ENCODE data around the gene FGF22. TPM values are rescaled to one million over a fixed set of nuclear protein-coding genes. Genes with fewer than 3 reads are reported as not detected.

Gene FGF22
- total and polyA plus RNA-seq, 2 donors (not counting 1 experiment from before 2014, with no cell fraction given) = 0.34 to 2.9 TPM

- Histone ChIP-seq H3K4me3 (ENCODE audit: control extremely low read depth in 1 of 5, extremely low read depth in 1 of 5, insufficient read depth in 1 of 5, low read depth in 2 of 5, low read length in 4 of 5) (no peak overlapping the region), H3K9me3 (ENCODE audit: control extremely low read depth in 1 of 3, control insufficient read depth in 2 of 3, insufficient read depth in 1 of 3, low read length in 2 of 3) (no peaks in the 10 kb centered on the region), H3K36me3 (replicated peaks in 1 of 2; ENCODE audit: control extremely low read depth in 1 of 2, control insufficient read depth in 1 of 2, extremely low read depth in 1 of 2, insufficient read depth in 2 of 2, low read length in 1 of 2) (peaks cover 0 to 53% of the 10 kb centered on the region in 2 experiments), H3K9ac (ENCODE audit: low read length) (no peak overlapping the region), H3K4me1 (ENCODE audit: control insufficient read depth in 2 of 2, insufficient read depth in 2 of 2, low read length in 2 of 2) (peaks cover 0 to 10% of the 10 kb centered on the region in 2 donors), H3K4me2 (replicated peaks; ENCODE audit: low read depth, low read length, poor library complexity, severe bottlenecking) (no peak overlapping the region), H4K20me1 (ENCODE audit: control insufficient read depth, insufficient read depth, low read length, poor library complexity, severe bottlenecking) (peaks cover 96% of the 10 kb centered on the region), H3K27me3 (replicated peaks in 1 of 4; ENCODE audit: control extremely low read depth in 1 of 4, control insufficient read depth in 3 of 4, insufficient read depth in 4 of 4, low read length in 3 of 4) (no peaks in the 10 kb centered on the region), H3K27ac (ENCODE audit: low read length in 2 of 2) (no peak overlapping the region), H3K79me2 (ENCODE audit: control insufficient read depth, insufficient read depth, low read length) (peaks cover 77% of the 10 kb centered on the region), H2AFZ (ENCODE audit: insufficient read depth, low read depth, low read length, poor library complexity, severe bottlenecking) (no peak overlapping the region)
- DNase-seq = no peak
- WGBS (ENCODE audit: insufficient coverage) = 97% methylated on average over 50 of the region's 54 CpGs
- intact Hi-C loops (cut with micrococcal nuclease) = no loop called here
- CTCF ChIA-PET = no interaction called here
- H3K27ac Mint-ChIP-seq = no peak overlapping the region
- TF ChIP-seq CTCF (IDR thresholded peaks at IDR 0.05) = no peak
- no peak for TF ChIP-seq EZH2 (IDR thresholded peaks at IDR 0.05; ENCODE audit: borderline replicate concordance, insufficient read depth, low read depth, low read length, poor library complexity, severe bottlenecking)
- no peaks in the 10 kb centered on the region for H3K9me3 Mint-ChIP-seq (ENCODE audit: insufficient read depth)
- POLR2A ChIA-PET = no interaction called here
- ATAC-seq (ENCODE audit: low read depth) = no peak
- H3K4me3 Mint-ChIP-seq = no peak overlapping the region
- peaks cover 29% of the 10 kb centered on the region for H3K4me1 Mint-ChIP-seq
- no peaks in the 10 kb centered on the region for H3K27me3 Mint-ChIP-seq
Measured at GRCh38 chr19:652467-653389, 13.0 kb downstream of the FGF22 start.

GRCh38 chr19:653425-653824 is 13.7 kb downstream of the FGF22 start:
- 95% methylated on average over 17 of the region's 17 CpGs for WGBS (ENCODE audit: insufficient coverage)
- TF ChIP-seq EZH2 (IDR thresholded peaks at IDR 0.05; ENCODE audit: borderline replicate concordance, insufficient read depth, low read depth, low read length, poor library complexity, severe bottlenecking) = no peak
- no peak for TF ChIP-seq CTCF (IDR thresholded peaks at IDR 0.05)

More at GRCh38 chr19:653425-653824, 13.7 kb downstream of the FGF22 start:
- peaks cover 99% of the 10 kb centered on the region for H4K20me1 ChIP-seq (ENCODE audit: control insufficient read depth, insufficient read depth, low read length, poor library complexity, severe bottlenecking)
- intact Hi-C loops (cut with micrococcal nuclease) = no loop called here
- DNase-seq (no peak), ATAC-seq (ENCODE audit: low read depth) (no peak)
- H3K27ac ChIP-seq (ENCODE audit: low read length in 2 of 2) = no peak overlapping the region
- Mint-ChIP-seq H3K27ac (no peak overlapping the region), H3K4me3 (no peak overlapping the region), H3K27me3 (no peaks in the 10 kb centered on the region), H3K9me3 (ENCODE audit: insufficient read depth) (no peaks in the 10 kb centered on the region), H3K4me1 (peaks cover 33% of the 10 kb centered on the region)
- peaks cover 84% of the 10 kb centered on the region for H3K79me2 ChIP-seq (ENCODE audit: control insufficient read depth, insufficient read depth, low read length)
- no peak overlapping the region for H3K9ac ChIP-seq (ENCODE audit: low read length)
- no peak overlapping the region for H3K4me3 ChIP-seq (ENCODE audit: control extremely low read depth in 1 of 5, extremely low read depth in 1 of 5, insufficient read depth in 1 of 5, low read depth in 2 of 5, low read length in 4 of 5)
- ChIA-PET POLR2A (no interaction called here), CTCF (no interaction called here)
- peaks cover 0 to 59% of the 10 kb centered on the region in 2 experiments for H3K36me3 ChIP-seq (replicated peaks in 1 of 2; ENCODE audit: control extremely low read depth in 1 of 2, control insufficient read depth in 1 of 2, extremely low read depth in 1 of 2, insufficient read depth in 2 of 2, low read length in 1 of 2)
- H2AFZ ChIP-seq (ENCODE audit: insufficient read depth, low read depth, low read length, poor library complexity, severe bottlenecking) = no peak overlapping the region
- no peaks in the 10 kb centered on the region for H3K27me3 ChIP-seq (replicated peaks in 1 of 4; ENCODE audit: control extremely low read depth in 1 of 4, control insufficient read depth in 3 of 4, insufficient read depth in 4 of 4, low read length in 3 of 4)
- H3K9me3 ChIP-seq (ENCODE audit: control extremely low read depth in 1 of 3, control insufficient read depth in 2 of 3, insufficient read depth in 1 of 3, low read length in 2 of 3) = no peaks in the 10 kb centered on the region
- no peak overlapping the region for H3K4me2 ChIP-seq (replicated peaks; ENCODE audit: low read depth, low read length, poor library complexity, severe bottlenecking)
- H3K4me1 ChIP-seq (ENCODE audit: control insufficient read depth in 2 of 2, insufficient read depth in 2 of 2, low read length in 2 of 2) = peaks cover 5 to 17% of the 10 kb centered on the region in 2 donors

Measured in B cell (primary cell).